ENCODE data around the gene FMOD.

Gene FMOD

DNA sequence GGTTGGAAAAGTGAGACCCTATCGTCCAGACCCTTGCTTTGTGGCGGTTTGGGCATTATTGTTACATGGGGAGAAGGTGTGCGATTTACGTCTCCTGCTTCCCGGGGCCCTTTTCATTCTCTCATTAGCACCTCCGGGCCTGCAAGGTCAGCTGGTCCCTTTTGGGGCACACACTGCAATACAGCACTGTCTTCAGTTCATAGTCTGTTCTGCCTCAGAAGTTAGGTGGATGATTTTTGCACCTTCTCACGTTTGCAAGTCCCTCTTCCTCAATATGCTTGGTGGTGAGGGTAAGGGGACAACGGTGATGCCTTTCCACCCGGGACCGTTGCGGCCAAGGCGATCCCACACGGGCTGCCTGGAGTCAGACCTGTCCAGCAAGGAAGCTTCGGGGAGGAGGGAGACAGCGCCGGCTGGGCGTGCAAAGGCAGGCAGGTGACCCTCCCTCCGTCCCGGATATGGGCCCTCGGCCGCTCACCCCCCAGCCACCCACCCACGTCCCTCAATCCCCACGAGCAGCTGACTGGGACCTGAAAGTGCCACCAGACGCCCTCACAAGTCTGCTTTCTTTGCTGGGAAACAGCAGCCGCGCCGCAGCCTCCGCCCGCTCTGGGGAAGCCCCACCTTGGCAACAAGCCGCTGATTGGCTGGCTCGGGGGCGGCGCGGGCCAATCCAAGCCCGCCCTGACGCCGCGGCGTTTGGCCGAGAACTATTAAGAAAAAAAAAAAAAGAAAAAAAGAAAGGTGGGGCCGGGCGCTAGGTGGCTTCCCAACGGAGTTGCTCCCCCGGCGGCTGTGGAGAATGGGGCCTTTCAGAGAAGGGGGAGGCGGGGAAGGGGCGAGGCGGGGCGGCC, 23.9 kb downstream of the FMOD start (continued):
- peak; percentile 78 for TF ChIP-seq ZNF692 (tag by site-specific recombination; IDR thresholded peaks at IDR 0.05)
- TF ChIP-seq KLF10 (tag by site-specific recombination; IDR thresholded peaks at IDR 0.05): peak; percentile 5; the same call in 1 of the 2 replicates
- peak; percentile 100 for TF ChIP-seq ZBTB20 (tag by site-specific recombination; IDR thresholded peaks at IDR 0.05)
- TF ChIP-seq SP3 (tag by site-specific recombination; IDR thresholded peaks at IDR 0.05): peak; percentile 62
- TF ChIP-seq EGR2 (tag by site-specific recombination; IDR thresholded peaks at IDR 0.05; ENCODE audit: low read depth): peak; percentile 88
- TF ChIP-seq KLF1 (tag by site-specific recombination; IDR thresholded peaks at IDR 0.05): peak; percentile 31
- TF ChIP-seq, protein P1, sequence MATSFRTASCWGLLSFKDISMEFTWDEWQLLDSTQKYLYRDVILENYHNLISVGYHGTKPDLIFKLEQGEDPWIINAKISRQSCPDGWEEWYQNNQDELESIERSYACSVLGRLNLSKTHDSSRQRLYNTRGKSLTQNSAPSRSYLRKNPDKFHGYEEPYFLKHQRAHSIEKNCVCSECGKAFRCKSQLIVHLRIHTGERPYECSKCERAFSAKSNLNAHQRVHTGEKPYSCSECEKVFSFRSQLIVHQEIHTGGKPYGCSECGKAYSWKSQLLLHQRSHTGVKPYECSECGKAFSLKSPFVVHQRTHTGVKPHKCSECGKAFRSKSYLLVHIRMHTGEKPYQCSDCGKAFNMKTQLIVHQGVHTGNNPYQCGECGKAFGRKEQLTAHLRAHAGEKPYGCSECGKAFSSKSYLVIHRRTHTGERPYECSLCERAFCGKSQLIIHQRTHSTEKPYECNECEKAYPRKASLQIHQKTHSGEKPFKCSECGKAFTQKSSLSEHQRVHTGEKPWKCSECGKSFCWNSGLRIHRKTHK (tag by site-specific recombination; IDR thresholded peaks at IDR 0.05): no peak
- TF ChIP-seq ZNF341 (tag by site-specific recombination; IDR thresholded peaks at IDR 0.05; ENCODE audit: low read depth): peak; percentile 54; the same call in 1 of the 2 replicates
- TF ChIP-seq ZNF600 (tag by site-specific recombination; IDR thresholded peaks at IDR 0.05): peak; percentile 94
- no peak for TF ChIP-seq ZNF148 (tag by site-specific recombination; IDR thresholded peaks at IDR 0.05; ENCODE audit: borderline replicate concordance)
- 0 out of 2 replicates have a peak, but pooled peaks have one; percentile 9 for TF ChIP-seq ZBTB48 (tag by site-specific recombination; IDR thresholded peaks at IDR 0.05)
- TF ChIP-seq ZNF670 (tag by site-specific recombination; IDR thresholded peaks at IDR 0.05; ENCODE audit: low read depth): no peak
- peak; percentile 86 for TF ChIP-seq SP2 (tag by site-specific recombination; IDR thresholded peaks at IDR 0.05)
- no peak for TF ChIP-seq SP7 (tag by site-specific recombination; IDR thresholded peaks at IDR 0.05)
- peak; percentile 88 for TF ChIP-seq ZNF423 (tag by site-specific recombination; IDR thresholded peaks at IDR 0.05)
- peak; percentile 94 for TF ChIP-seq GLIS2 (tag by site-specific recombination; IDR thresholded peaks at IDR 0.05)
- TF ChIP-seq REST (tag by site-specific recombination; IDR thresholded peaks at IDR 0.05): peak; percentile 62; the same call in 1 of the 2 replicates
- TF ChIP-seq ZFHX2 (tag by site-specific recombination; conservative IDR thresholded peaks at IDR 0.05): peak; percentile 87
- TF ChIP-seq ZNF362 (tag by site-specific recombination; IDR thresholded peaks at IDR 0.05): peak; percentile 99
- no peak for TF ChIP-seq ZFP37 (tag by site-specific recombination; IDR thresholded peaks at IDR 0.05)
- no peak for TF ChIP-seq IKZF3 (tag by site-specific recombination; IDR thresholded peaks at IDR 0.05)
- peak; percentile 86 for TF ChIP-seq ZFP69B (tag by site-specific recombination; IDR thresholded peaks at IDR 0.05)
- TF ChIP-seq, protein P2, sequence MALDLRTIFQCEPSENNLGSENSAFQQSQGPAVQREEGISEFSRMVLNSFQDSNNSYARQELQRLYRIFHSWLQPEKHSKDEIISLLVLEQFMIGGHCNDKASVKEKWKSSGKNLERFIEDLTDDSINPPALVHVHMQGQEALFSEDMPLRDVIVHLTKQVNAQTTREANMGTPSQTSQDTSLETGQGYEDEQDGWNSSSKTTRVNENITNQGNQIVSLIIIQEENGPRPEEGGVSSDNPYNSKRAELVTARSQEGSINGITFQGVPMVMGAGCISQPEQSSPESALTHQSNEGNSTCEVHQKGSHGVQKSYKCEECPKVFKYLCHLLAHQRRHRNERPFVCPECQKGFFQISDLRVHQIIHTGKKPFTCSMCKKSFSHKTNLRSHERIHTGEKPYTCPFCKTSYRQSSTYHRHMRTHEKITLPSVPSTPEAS (tag by site-specific recombination; IDR thresholded peaks at IDR 0.05): 0 out of 2 replicates have a peak, but pooled peaks have one; percentile 32
- TF ChIP-seq ZNF274 (IDR thresholded peaks at IDR 0.05; ENCODE audit: low read length): no peak
- no peak for TF ChIP-seq ZNF274 (tag by site-specific recombination; IDR thresholded peaks at IDR 0.05; ENCODE audit: borderline replicate concordance)
